ENCODE measurements around the gene VTI1B. TPM values are rescaled to one million over a fixed set of nuclear protein-coding genes. Genes with fewer than 3 reads are reported as not detected.

The VTI1B gene
- total RNA-seq, 4 donors from 2014 or later, result 39.9 to 52.6 (median 47.4) TPM

DNA sequence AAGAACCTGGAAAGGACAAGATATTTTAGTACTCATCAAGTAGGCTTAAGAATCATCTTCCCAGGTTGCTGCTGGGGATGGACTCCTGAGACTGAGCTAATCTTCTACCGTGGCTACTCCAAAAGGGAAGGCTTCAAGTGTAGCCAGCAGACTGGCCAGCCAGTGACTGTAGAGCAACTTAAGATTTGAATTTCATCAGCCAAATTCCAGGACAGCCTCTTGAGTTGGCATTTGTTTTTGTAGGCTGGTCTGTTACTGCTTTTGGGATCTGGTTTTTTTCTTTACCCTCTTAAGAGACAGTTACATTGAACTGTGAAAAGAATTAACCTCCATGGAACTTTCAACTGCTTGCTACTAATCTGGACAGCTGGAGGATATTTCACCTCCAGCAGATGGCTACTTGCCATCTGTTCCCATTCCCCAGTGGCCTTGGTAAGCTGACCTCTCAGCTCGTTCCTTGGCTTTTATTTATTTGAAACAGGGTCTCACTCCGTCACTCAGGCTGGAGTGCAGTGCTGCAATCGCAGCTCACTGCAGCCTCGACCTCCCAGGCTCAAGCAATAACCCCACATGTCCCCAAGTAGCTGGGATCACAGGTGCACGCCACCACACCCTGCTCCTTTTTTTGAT, 20.7 kb downstream of the VTI1B start:
- 87 to 89% methylated on average over 6 of the region's 6 CpGs for WGBS, 2 donors
- DNase-seq (ENCODE audit: low spot score in 2 of 2), result no peak
- TF ChIP-seq CTCF (IDR thresholded peaks at IDR 0.05) (no peak), POLR2A (IDR thresholded peaks at IDR 0.05) (no peak)
- no peak overlapping the region for H3K4me3 ChIP-seq (ENCODE audit: low read depth, poor library complexity, severe bottlenecking)
- intact Hi-C loops (cut with DNase I; ENCODE audit: low total_unique reads), result no loop called here

- intact Hi-C loops (cut with DNase I; ENCODE audit: low total_unique reads), result no loop called here
- WGBS, 2 donors, result 87 to 95% methylated on average over 1 of the region's 1 CpG
- TF ChIP-seq CTCF (IDR thresholded peaks at IDR 0.05), result no peak
- TF ChIP-seq POLR2A (IDR thresholded peaks at IDR 0.05), result no peak
- no peak overlapping the region for H3K4me3 ChIP-seq (ENCODE audit: low read depth, poor library complexity, severe bottlenecking)
- DNase-seq (ENCODE audit: low spot score in 2 of 2), result no peak
These were observed 22.2 kb downstream of the VTI1B start for GRCh38 chr14:67652189-67652588.

DNA sequence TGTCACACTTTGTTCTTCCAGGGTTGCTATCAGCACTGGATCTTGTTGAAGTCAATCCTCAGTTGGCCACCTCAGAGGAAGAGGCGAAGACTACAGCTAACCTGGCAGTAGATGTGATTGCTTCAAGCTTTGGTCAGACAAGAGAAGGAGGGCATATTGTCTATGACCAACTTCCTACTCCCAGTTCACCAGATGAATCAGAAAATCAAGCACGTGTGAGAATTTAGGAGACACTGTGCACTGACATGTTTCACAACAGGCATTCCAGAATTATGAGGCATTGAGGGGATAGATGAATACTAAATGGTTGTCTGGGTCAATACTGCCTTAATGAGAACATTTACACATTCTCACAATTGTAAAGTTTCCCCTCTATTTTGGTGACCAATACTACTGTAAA, 23.7 kb downstream of the VTI1B start:
- intact Hi-C loops (cut with DNase I; ENCODE audit: low total_unique reads), result no loop called here
- TF ChIP-seq CTCF (IDR thresholded peaks at IDR 0.05) (no peak), POLR2A (IDR thresholded peaks at IDR 0.05) (no peak)
- no peak for DNase-seq (ENCODE audit: low spot score in 2 of 2)
- H3K4me3 ChIP-seq (ENCODE audit: low read depth, poor library complexity, severe bottlenecking), result no peak overlapping the region
- WGBS, 2 donors, result 68 to 72% methylated on average over 2 of the region's 2 CpGs

GRCh38 chr14:67650151-67650550, 24.3 kb downstream of the VTI1B start:
- intact Hi-C loops (cut with DNase I; ENCODE audit: low total_unique reads), result no loop called here
- 71 to 83% methylated on average over 1 of the region's 1 CpG for WGBS, 2 donors
- no peak for TF ChIP-seq CTCF (IDR thresholded peaks at IDR 0.05)
- TF ChIP-seq POLR2A (IDR thresholded peaks at IDR 0.05), result no peak
- H3K4me3 ChIP-seq (ENCODE audit: low read depth, poor library complexity, severe bottlenecking), result no peak overlapping the region
- no peak for DNase-seq (ENCODE audit: low spot score in 2 of 2)

- 87 to 91% methylated on average over 3 of the region's 3 CpGs for WGBS, 2 donors
- intact Hi-C loops (cut with DNase I; ENCODE audit: low total_unique reads), result no loop called here
These were observed 28.3 kb downstream of the VTI1B start for GRCh38 chr14:67646131-67646530.

More at GRCh38 chr14:67646131-67646530, 28.3 kb downstream of the VTI1B start:
- no peak overlapping the region for H3K4me3 ChIP-seq (ENCODE audit: low read depth, poor library complexity, severe bottlenecking)
- TF ChIP-seq CTCF (IDR thresholded peaks at IDR 0.05), result no peak
- TF ChIP-seq POLR2A (IDR thresholded peaks at IDR 0.05), result no peak
- DNase-seq (ENCODE audit: low spot score in 2 of 2), result no peak
